H1 (cell line): Measurements from ENCODE around the gene PTCRA. TPM values are rescaled to one million over a fixed set of nuclear protein-coding genes. Genes with fewer than 3 reads are reported as not detected.

Experiments used
- BACH1 ChIP-seq: IDR thresholded peaks from 2 replicates; pipeline ENCODE4 v1.6.1; 2012; ENCODE audit warnings: low read length, improper control_type of control experiment
- BCL11A ChIP-seq, 2 experiments: IDR thresholded peaks; one replicate each; pipeline ENCODE4 v1.6.1; 2011; ENCODE audit warnings: low read depth in 2 of 2, low read length in 2 of 2, mild to moderate bottlenecking in 2 of 2
- CBX5 ChIP-seq: fragments of 300-800, 300-1000 bp; sonication (generic); IDR thresholded peaks from 2 replicates; pipeline ENCODE4 v1.7.1; 2016; ENCODE audit warnings: antibody characterized with exemption, low read length, low read depth
- CREB1 ChIP-seq: IDR thresholded peaks from 2 replicates; pipeline ENCODE4 v1.6.1; 2012; ENCODE audit warnings: inconsistent platforms
- EGR1 ChIP-seq: IDR thresholded peaks from 2 replicates; pipeline ENCODE4 v1.6.1; 2011; ENCODE audit warnings: low read depth, low read length, borderline replicate concordance
- EP300 ChIP-seq, 2 experiments: IDR thresholded peaks; 1 replicate in 1 of 2; 2 replicates in 1 of 2; pipeline ENCODE4 v1.6.1; 2011 to 2012; ENCODE audit warnings: low read depth in 2 of 2, low read length in 2 of 2, mild to moderate bottlenecking in 2 of 2, borderline replicate concordance in 1 of 2, inconsistent platforms in 1 of 2, moderate library complexity in 1 of 2
- EZH2 ChIP-seq: fragments of 200-600 bp; sonication (generic); IDR thresholded peaks from 2 replicates; pipeline ENCODE4 v1.7.1; 2012; ENCODE audit warnings: low read depth, mild to moderate bottlenecking, moderate library complexity, low read length, inconsistent platforms; ENCODE audit not compliant: severe bottlenecking
- GABPA ChIP-seq: IDR thresholded peaks from 2 replicates; pipeline ENCODE4 v1.6.1; 2011; ENCODE audit warnings: mild to moderate bottlenecking, low read length, moderate library complexity, borderline replicate concordance; ENCODE audit not compliant: insufficient read depth
- HDAC6 ChIP-seq: IDR thresholded peaks from one replicate; pipeline ENCODE4 v1.7.1; 2012; ENCODE audit warnings: low read depth, mild to moderate bottlenecking, inconsistent platforms, low read length, moderate library complexity
- KDM4A ChIP-seq: IDR thresholded peaks from one replicate; pipeline ENCODE4 v1.7.1; 2012; ENCODE audit warnings: low read depth, mild to moderate bottlenecking, moderate library complexity, low read length, inconsistent platforms; ENCODE audit not compliant: severe bottlenecking
- KDM5A ChIP-seq: fragments of 200-600 bp; IDR thresholded peaks from 2 replicates; pipeline ENCODE4 v1.7.1; 2012; ENCODE audit warnings: mild to moderate bottlenecking, low read length, inconsistent platforms, mixed read lengths
- MAFK ChIP-seq: IDR thresholded peaks from 2 replicates; pipeline ENCODE4 v1.6.1; 2012; ENCODE audit warnings: low read depth, mild to moderate bottlenecking, improper control_type of control experiment, low read length
- SIN3A ChIP-seq, 2 experiments: IDR thresholded peaks in 1 of 2; conservative IDR thresholded peaks in 1 of 2; 2 replicates each; pipeline ENCODE4 v1.6.1; 2011 to 2012; ENCODE audit warnings: low read length in 2 of 2, improper control_type of control experiment in 1 of 2, low read depth in 1 of 2, mild to moderate bottlenecking in 1 of 2
- SIRT6 ChIP-seq: IDR thresholded peaks from one replicate; pipeline ENCODE4 v1.7.1; 2012; ENCODE audit warnings: low read length, inconsistent platforms
- SP2 ChIP-seq: IDR thresholded peaks from 2 replicates; pipeline ENCODE4 v1.6.1; 2012; ENCODE audit warnings: mild to moderate bottlenecking, low read length, inconsistent platforms
- TAF1 ChIP-seq: IDR thresholded peaks from 2 replicates; pipeline ENCODE4 v1.6.1; 2011; ENCODE audit warnings: mild to moderate bottlenecking, low read depth, low read length
- TBP ChIP-seq: IDR thresholded peaks from 2 replicates; pipeline ENCODE4 v1.6.1; 2011; ENCODE audit warnings: low read depth, low read length, improper control_type of control experiment
- ZNF274 ChIP-seq: IDR thresholded peaks from 2 replicates; pipeline ENCODE4 v1.7.0; 2012; ENCODE audit warnings: low read length, borderline replicate concordance; ENCODE audit errors: extremely low read depth
- polyA plus RNA-seq, 7 experiments: library from polyadenylated mRNA; depleted of rRNA in 3 of 7; stranded (reverse) in 5 of 7; unstranded in 2 of 7; fragments of >200 nt in 5 of 7; fragments of 200-250 nt in 2 of 7; gene quantifications; 1 replicate in 5 of 7; 2 replicates in 1 of 7; 4 replicates in 1 of 7; pipeline versions ENCODE4 v1.2.1 to v1.2.3, GENCODE V29; 2011 to 2013; ENCODE audit warnings: missing spikeins in 2 of 7, mixed read lengths in 2 of 7
- total RNA-seq: library from RNA; stranded (reverse); fragmentation: NEBNext Ultra II Directional; extraction: Animal tissue kit (Norgen Biotek cat#: 25700); gene quantifications from 2 replicates; pipeline ENCODE4 v1.2.1, GENCODE V29; 2021
- TF ChIP-seq, protein P1 (sequence below): IDR thresholded peaks from 2 replicates; pipeline ENCODE4 v1.6.1; 2011; ENCODE audit warnings: low read depth, mild to moderate bottlenecking, low read length; ENCODE audit not compliant: insufficient read depth
- TF ChIP-seq, protein P2 (sequence below): IDR thresholded peaks from 2 replicates; pipeline ENCODE4 v1.6.1; 2012; ENCODE audit warnings: low read length, inconsistent platforms
- TF ChIP-seq, protein P3 (sequence below): IDR thresholded peaks from 2 replicates; pipeline ENCODE4 v1.6.1; 2012; ENCODE audit warnings: inconsistent platforms

Gene PTCRA
- total and polyA plus RNA-seq, 2 of the 8 experiments (the other 6 are each of a cell fraction or from before 2014, with no cell fraction given) = not detected

DNA sequence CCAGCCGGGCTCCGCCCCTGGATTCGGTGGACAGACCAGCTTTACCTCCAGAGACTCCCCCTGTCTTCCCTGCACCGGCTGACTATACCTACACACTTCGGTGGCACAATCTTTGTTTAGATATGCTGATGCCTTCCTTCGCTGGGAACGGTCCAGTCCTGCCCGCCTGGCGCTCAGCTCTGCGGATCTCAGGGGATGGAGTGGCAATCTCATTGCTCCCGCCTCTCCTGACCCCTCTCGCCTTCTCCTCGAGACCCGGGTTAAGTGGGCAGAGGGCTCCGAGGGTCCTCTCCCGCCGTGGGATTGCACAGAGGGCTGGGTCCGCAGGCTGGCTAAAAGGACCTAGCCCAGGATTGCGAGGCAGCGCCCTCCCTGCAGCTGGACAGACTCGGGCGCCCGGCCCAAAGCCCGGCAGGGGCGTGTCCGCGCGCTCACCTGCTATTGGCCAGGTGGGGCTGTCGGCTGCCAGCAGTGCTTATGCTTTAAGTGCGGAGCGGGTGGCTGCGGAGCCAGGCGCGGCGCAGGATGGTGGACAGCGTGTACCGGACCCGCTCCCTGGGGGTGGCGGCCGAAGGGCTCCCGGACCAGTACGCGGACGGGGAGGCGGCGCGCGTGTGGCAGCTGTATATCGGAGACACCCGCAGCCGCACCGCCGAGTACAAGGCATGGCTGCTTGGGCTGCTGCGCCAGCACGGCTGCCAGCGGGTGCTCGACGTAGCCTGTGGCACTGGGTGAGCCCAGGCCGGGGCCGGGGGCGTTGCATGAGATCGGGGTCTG, 44.6 kb downstream of the PTCRA start, which contains the start of gene GNMT (continued):
- TF ChIP-seq KDM4A (peak; percentile 68), TAF1 (no peak; the same call in 1 of the 2 replicates), HDAC6 (no peak), BCL11A (IDR thresholded peaks at IDR 0.05; ENCODE audit: low read depth in 2 of 2, low read length in 2 of 2) (no peak), KDM5A (no peak), SP2 (no peak), TBP (no peak), BACH1 (no peak), SIRT6 (no peak), EZH2 (no peak), CREB1 (no peak), MAFK (no peak), GABPA (no peak; the same call in 1 of the 2 replicates), ZNF274 (no peak), SIN3A (conservative IDR thresholded peaks at IDR 0.05 in 1 of 2, IDR thresholded peaks at IDR 0.05 in 1 of 2; ENCODE audit: low read depth in 1 of 2, low read length in 2 of 2) (peak; percentile 38 to 87; a peak in 3 of 4 replicates), EP300 (IDR thresholded peaks at IDR 0.05; ENCODE audit: borderline replicate concordance in 1 of 2, low read depth in 2 of 2, low read length in 2 of 2) (no peak), CBX5 (no peak), EGR1 (no peak)
- TF ChIP-seq, protein P1, sequence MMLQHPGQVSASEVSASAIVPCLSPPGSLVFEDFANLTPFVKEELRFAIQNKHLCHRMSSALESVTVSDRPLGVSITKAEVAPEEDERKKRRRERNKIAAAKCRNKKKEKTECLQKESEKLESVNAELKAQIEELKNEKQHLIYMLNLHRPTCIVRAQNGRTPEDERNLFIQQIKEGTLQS = no peak
- TF ChIP-seq, protein P2, sequence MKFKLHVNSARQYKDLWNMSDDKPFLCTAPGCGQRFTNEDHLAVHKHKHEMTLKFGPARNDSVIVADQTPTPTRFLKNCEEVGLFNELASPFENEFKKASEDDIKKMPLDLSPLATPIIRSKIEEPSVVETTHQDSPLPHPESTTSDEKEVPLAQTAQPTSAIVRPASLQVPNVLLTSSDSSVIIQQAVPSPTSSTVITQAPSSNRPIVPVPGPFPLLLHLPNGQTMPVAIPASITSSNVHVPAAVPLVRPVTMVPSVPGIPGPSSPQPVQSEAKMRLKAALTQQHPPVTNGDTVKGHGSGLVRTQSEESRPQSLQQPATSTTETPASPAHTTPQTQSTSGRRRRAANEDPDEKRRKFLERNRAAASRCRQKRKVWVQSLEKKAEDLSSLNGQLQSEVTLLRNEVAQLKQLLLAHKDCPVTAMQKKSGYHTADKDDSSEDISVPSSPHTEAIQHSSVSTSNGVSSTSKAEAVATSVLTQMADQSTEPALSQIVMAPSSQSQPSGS = no peak
- TF ChIP-seq, protein P3, sequence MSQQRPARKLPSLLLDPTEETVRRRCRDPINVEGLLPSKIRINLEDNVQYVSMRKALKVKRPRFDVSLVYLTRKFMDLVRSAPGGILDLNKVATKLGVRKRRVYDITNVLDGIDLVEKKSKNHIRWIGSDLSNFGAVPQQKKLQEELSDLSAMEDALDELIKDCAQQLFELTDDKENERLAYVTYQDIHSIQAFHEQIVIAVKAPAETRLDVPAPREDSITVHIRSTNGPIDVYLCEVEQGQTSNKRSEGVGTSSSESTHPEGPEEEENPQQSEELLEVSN = peak; percentile 17; the same call in 1 of the 2 replicates
